BJ (cell line): ENCODE data around the gene MAP1B. TPM values are rescaled to one million over a fixed set of nuclear protein-coding genes. Genes with fewer than 3 reads are reported as not detected.

Experiments
- CTCF ChIA-PET: fragments of 350-600 bp; formaldehyde crosslinking; extraction: SDS; loops from one replicate; lab custom pipeline; 2021; ENCODE audit warnings: antibody characterized with exemption, inconsistent platforms; lab: Yijun Ruan, JAX
- POLR2A ChIA-PET: fragments of 300-600 bp; sonication (Branson Sonifier 250); formaldehyde crosslinking; extraction: SDS; loops from one replicate; lab custom pipeline; 2021; ENCODE audit warnings: antibody characterized with exemption; lab: Charles Lee
- DNase-seq: peaks from one replicate; pipeline ENCODE4 v3.0.0-alpha.2; 2011; ENCODE audit warnings: low read depth
- H3K27me3 ChIP-seq: 2 replicates; pipeline ENCODE4 v1.6.0; 2011; ENCODE audit warnings: low read length; ENCODE audit not compliant: control insufficient read depth, insufficient read depth
- H3K36me3 ChIP-seq: 2 replicates; pipeline ENCODE4 v1.5.1; 2011; ENCODE audit warnings: low read length; ENCODE audit not compliant: control insufficient read depth, insufficient read depth
- H3K4me3 ChIP-seq: 2 replicates; pipeline ENCODE4 v1.5.1; 2011; ENCODE audit warnings: low read depth, mild to moderate bottlenecking, control low read depth, low read length
- polyA plus RNA-seq: library from polyadenylated mRNA; depleted of rRNA; stranded (reverse); fragments of >200 nt; gene quantifications from 2 replicates; pipeline ENCODE4 v1.2.3, GENCODE V29; 2011
- TF ChIP-seq, protein P1 (sequence below): IDR thresholded peaks from 2 replicates; pipeline ENCODE4 v1.5.1; 2011; ENCODE audit warnings: low read depth, mild to moderate bottlenecking, control low read depth, inconsistent platforms, low read length, moderate library complexity; ENCODE audit not compliant: insufficient read depth

MAP1B gene
- polyA plus RNA-seq, 1 experiment, result 27.1 TPM

DNA sequence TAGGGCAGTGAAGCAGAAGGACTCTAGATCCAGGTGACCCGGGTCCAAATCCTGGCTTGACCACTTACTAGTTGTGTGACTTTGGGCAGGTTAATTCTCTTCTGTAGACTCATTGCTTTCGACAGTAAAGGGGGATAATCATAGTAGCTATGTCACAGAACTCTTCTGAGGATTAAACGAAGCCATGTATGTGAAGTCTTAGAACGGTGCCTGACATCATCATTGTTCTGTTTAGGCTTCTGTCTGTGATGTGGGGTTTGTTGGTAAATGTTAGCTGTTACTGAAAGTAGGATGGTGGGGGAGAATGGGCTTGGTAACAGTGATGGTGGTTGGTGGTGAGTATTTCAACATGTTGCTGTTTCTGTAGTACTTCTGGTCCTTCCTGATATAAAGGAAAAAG, 73.7 kb downstream of the MAP1B start:
- ChIA-PET CTCF (no interaction called here), POLR2A (no interaction called here)
- TF ChIP-seq, protein P1, sequence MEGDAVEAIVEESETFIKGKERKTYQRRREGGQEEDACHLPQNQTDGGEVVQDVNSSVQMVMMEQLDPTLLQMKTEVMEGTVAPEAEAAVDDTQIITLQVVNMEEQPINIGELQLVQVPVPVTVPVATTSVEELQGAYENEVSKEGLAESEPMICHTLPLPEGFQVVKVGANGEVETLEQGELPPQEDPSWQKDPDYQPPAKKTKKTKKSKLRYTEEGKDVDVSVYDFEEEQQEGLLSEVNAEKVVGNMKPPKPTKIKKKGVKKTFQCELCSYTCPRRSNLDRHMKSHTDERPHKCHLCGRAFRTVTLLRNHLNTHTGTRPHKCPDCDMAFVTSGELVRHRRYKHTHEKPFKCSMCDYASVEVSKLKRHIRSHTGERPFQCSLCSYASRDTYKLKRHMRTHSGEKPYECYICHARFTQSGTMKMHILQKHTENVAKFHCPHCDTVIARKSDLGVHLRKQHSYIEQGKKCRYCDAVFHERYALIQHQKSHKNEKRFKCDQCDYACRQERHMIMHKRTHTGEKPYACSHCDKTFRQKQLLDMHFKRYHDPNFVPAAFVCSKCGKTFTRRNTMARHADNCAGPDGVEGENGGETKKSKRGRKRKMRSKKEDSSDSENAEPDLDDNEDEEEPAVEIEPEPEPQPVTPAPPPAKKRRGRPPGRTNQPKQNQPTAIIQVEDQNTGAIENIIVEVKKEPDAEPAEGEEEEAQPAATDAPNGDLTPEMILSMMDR, result no peak
- H3K27me3 ChIP-seq, result no peaks in the 10 kb centered on the region
- no peak overlapping the region for H3K4me3 ChIP-seq
- peaks cover 4% of the 10 kb centered on the region; the same call in 1 of the 2 replicates for H3K36me3 ChIP-seq
- DNase-seq, result no peak

DNA sequence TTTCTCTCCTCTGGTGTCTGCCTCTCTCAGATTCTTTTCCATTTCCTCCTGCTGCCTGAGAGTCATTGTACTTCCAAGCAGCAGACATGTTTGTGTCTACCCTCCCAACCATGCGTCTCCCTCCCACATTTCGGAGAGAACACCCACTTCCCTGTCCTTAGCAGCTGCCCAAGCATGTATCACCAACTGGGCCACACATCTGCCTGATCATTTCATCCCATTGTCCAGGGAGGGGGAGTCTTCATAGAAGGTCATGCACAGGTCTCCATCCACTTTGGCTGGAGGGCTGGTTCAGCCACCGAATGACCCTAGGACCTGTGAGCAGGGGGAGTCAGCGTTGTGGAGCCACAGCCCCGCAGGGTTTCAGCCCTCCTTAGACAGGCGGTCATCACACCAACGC, 75.4 kb downstream of the MAP1B start:
- Histone ChIP-seq H3K36me3 (peaks cover 3% of the 10 kb centered on the region; the same call in 1 of the 2 replicates), H3K27me3 (no peaks in the 10 kb centered on the region), H3K4me3 (no peak overlapping the region)
- TF ChIP-seq, protein P1, result no peak
- POLR2A ChIA-PET, result no interaction called here
- DNase-seq, result no peak
- CTCF ChIA-PET, result no interaction called here

DNA sequence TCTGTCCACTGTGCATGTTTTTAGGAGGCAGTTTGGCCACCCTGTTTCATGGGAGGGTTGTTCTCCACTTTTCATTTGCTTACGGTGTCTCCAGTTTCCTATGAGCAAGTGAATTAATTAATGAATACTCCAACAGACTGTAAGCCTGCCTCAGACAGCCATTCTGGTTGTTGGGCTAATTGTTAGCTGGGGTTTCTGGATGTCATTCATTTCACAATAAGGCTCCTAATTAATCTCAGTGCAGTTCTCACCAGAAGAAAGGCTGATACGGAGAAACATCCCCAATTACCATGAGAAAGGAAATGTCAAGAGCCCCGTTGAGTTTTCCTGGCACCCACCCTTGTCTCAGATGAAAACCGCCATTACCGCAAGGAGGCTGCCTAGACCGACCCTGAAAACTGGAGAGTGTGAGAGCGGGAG, 75.8 kb downstream of the MAP1B start:
- H3K36me3 ChIP-seq, result peaks cover 3% of the 10 kb centered on the region; the same call in 1 of the 2 replicates

DNA sequence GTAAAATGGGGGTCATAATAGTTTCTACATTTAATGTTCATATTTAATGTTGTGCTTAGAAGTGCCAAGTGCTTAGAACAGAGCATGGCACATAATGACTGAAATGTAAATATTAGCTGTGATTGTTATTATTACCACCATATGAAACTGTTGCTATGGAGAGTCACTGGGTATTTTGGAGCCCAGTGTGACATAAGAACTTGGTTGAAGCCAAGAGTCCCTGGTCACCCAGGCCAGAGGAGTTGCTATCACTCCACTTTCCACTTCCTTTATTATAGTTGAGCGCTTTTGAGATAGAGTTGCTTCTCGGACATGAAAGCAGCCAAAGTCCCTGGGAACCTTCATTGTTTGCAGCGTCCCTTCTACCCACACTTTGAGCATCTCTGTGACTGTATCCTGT, 77.1 kb downstream of the MAP1B start:
- POLR2A ChIA-PET, result no interaction called here
- DNase-seq, result no peak

More for the DNA sequence above, 75.8 kb downstream of the MAP1B start:
- TF ChIP-seq, protein P1, result no peak
- ChIA-PET CTCF (no interaction called here), POLR2A (interaction anchor here (0.7 kb wide), 1 partner anchor 25 kb away, joined by 3 read pairs; no protein-coding TSS in a partner anchor)
- H3K4me3 ChIP-seq, result no peak overlapping the region
- DNase-seq, result no peak
- no peaks in the 10 kb centered on the region for H3K27me3 ChIP-seq

DNA sequence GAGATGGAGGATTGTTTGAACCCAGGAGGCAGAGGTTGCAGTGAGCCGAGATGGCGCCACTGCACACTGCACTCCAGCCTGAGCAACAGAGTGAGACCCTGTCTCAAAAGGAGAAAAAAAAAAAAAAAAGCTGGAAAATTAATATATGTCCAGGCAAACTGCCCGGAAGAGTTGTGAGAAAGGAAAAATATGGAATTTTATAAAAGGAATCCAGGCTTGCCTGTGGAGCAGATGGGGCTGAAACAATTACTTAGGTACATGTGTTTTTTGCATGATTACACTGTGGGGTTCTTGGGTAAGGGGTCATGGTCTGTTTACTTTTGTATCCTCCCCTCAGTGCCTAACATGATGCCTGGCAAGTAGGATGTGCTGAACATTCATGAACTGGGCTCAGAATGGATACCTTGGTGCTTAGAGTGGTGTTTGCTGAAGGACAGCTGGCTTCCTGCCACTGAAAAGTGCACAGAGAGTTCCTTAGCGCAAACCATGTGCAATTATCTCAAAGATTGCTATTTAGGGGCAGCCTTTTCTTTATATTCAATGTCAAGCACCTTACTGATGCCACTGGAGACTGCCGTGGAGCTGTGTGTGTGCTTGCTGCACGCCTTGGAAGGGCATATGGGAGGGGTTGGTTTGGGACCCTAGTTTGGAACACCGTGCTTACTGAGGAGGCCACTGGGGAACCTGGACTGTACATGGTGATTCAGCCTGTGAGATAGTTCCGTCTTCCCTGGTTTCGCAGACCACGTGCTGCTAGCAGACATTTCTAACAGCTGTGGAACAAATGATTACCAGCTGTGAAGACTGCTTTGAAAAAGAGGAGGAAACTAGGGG, 78.4 kb downstream of the MAP1B start:
- POLR2A ChIA-PET, result no interaction called here
- peaks cover 3% of the 10 kb centered on the region; the same call in 1 of the 2 replicates for H3K36me3 ChIP-seq

More for the DNA sequence above, 77.1 kb downstream of the MAP1B start:
- no peak overlapping the region for H3K4me3 ChIP-seq
- peaks cover 3% of the 10 kb centered on the region; the same call in 1 of the 2 replicates for H3K36me3 ChIP-seq
- H3K27me3 ChIP-seq, result no peaks in the 10 kb centered on the region
- TF ChIP-seq, protein P1, result no peak
- CTCF ChIA-PET, result no interaction called here

More for the DNA sequence above, 78.4 kb downstream of the MAP1B start:
- CTCF ChIA-PET, result interaction anchor here (0.6 to 1.3 kb wide), 3 partner anchors 23 to 122 kb away, joined by 3 to 5 read pairs (median 3); no protein-coding TSS in a partner anchor
- Histone ChIP-seq H3K27me3 (no peaks in the 10 kb centered on the region), H3K4me3 (no peak overlapping the region)
- TF ChIP-seq, protein P1, result no peak
- DNase-seq, result no peak
